GM21367 (cell line): ENCODE results near the gene PDSS2.
A peak's percentile ranks its signal among the peaks of the same experiment; 100 is the strongest.
"Not testable (repeated sequence)": the region's sequence is repeated elsewhere in the genome, so short reads cannot be mapped to it uniquely, and the experiment has no call there.

Experiments
- ATAC-seq: cut with Tn5 transposase; IDR thresholded peaks from one replicate; pipeline ENCODE4 v1.9.1; 2021; ENCODE audit not compliant: unreplicated experiment

Gene PDSS2

GRCh38 chr6:107329063-107329860 lies 130.1 kb downstream of the PDSS2 start:
- ATAC-seq: no peak

GRCh38 chr6:107328081-107328480 lies 131.3 kb downstream of the PDSS2 start:
- ATAC-seq: no peak

- no peak for ATAC-seq
Observed at GRCh38 chr6:107323133-107323785, 136.1 kb downstream of the PDSS2 start.

- ATAC-seq: no peak
Observed at GRCh38 chr6:107321793-107322192, 137.6 kb downstream of the PDSS2 start.

GRCh38 chr6:107319906-107320530 lies 139.3 kb downstream of the PDSS2 start:
- no peak for ATAC-seq

- ATAC-seq: peak; percentile 85
Observed at GRCh38 chr6:107318100-107318736, 141.1 kb downstream of the PDSS2 start.

DNA sequence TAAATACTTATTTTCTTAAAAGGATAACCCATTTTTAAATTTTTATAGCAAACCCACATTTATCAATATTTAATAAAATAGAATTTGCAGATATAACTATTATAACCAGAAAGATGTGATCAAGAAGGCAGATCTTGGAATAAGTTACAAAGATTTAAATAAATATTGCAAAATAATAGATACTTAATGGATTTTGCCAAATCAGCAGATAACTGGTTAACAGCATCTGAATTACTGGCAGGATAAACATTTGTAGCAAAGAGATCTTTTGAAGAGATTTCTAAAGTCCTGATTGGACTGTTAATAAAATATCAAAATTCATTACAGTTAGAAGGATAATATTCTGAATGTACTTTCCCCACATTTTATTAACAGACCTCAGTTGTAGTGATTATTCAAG lies 144.2 kb downstream of the PDSS2 start:
- no peak for ATAC-seq

- no peak for ATAC-seq
Observed at GRCh38 chr6:107314531-107314939, 144.8 kb downstream of the PDSS2 start.

DNA sequence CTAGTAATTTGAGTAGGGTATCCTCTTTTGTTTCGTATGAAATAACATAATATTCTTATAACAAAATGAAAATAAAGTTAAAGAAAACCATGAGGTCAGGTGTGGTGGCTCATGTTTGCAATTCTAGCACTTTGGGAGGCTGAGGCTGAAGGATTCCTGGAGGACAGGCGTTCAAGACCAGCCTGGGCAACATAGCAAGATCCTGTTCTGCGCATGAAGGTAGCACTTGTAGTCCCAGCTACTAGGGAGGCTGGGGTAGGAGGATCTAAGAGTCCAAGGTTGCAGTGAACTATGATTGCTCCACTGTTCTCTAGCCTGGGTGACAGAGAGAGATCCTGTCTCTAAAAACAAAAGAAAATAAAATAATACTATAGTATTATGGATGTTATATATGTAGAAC lies 145.6 kb downstream of the PDSS2 start:
- no peak for ATAC-seq

DNA sequence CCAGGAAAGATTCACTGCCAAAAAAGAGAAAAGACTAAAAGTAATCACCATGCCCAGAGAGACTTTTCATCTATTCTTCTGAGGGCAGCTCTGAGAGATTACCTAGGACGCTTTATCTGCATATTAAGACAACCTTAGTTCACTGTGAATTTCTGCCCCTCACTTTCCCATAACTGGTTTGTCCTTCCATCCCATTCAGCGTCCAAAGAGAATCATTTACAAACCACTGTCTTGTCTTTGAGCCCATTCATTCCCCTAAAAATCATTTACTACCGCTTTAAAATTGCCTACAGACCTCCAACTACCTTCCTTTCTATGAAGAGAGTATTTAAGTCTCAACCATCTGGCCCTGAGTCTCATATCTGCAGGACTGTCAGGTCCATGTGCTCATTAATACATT lies 149.0 kb downstream of the PDSS2 start:
- ATAC-seq: no peak

DNA sequence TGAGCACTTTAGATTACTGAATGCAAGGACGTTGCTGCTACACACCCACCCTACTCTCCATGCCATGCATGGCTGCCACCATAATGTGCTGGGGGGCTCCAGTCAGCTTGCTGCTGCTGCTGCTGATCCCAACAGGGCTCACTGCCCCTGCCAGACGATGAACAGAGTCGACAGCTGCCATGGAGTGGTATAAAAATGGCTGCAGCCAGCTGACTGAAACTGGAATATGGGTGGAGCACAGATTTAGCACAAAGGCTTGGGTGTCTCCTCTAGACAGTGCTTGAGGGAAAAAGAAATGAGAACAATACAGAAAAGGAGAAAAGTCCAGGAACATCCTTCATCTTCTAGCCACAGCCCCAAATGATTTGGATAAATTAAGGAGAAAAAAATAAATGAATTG lies 150.7 kb downstream of the PDSS2 start:
- no peak for ATAC-seq

GRCh38 chr6:107305994-107306393 lies 153.4 kb downstream of the PDSS2 start:
- ATAC-seq: not testable (repeated sequence)

DNA sequence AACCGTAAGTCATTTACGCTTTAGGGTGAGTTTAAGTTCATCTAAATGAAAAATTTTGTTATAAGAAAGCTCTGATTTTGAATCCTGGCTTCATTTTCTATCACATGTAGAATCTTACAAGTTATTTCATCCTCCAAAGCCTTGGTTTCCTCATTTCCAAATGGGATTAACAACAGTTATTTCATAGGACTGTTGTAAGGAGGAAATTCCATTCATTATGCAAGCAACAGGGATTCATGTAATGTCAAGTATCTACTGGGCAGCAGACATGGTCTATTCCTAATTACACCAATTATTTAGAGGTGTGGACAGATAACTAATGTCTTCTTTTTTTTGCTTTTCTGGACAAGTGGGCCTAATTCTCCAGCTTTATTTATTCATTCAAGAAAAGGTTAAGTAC lies 154.0 kb downstream of the PDSS2 start:
- no peak for ATAC-seq

DNA sequence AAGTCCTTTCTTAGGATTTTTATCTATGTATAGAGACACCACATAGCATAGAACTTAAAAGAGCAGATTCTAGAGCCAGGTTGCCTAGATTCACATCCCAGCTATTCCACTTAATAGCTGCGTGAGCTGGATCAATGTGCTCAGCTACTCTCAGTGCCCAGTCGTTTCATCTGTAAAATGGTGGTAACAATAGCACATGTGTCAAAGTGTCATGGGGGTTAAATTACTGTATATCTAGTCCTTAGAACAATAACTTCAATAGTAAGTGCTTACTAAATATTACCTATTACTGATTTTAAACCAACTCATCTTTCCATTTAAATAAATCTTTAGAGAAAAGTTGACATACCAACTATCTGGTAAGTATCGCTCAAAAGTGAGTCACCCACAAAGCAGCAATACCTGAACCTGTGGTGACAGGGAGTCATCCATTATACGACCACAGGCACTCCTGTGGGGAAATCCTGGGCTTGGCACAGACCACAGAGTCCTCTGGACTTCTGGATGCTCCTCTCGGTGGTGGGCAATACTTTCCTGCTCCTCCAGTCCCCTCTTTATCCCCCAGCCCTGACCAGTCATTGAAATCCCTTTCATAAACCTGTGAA lies 154.8 kb downstream of the PDSS2 start:
- ATAC-seq: no peak

DNA sequence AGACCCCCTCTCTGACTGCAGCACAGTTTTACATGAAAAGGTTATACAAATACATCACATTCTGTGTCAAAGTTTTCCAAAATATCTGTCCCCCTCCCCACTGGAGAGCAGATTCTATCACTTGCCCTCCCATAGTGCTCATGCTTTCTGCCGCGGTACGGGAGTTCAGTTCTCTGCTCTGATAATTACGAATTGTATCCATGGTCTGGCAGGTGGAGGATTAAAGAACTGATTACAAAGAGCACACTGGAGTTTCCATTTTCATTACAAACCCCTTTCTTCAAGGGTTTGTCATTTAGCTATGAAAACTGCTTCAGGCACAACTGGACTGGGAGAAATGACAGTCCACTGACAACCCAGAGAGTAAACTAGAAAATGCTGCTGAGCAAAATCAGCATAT lies 166.0 kb downstream of the PDSS2 start:
- ATAC-seq: no peak

- ATAC-seq: no peak
Observed at GRCh38 chr6:107292715-107293271, 166.6 kb downstream of the PDSS2 start.

DNA sequence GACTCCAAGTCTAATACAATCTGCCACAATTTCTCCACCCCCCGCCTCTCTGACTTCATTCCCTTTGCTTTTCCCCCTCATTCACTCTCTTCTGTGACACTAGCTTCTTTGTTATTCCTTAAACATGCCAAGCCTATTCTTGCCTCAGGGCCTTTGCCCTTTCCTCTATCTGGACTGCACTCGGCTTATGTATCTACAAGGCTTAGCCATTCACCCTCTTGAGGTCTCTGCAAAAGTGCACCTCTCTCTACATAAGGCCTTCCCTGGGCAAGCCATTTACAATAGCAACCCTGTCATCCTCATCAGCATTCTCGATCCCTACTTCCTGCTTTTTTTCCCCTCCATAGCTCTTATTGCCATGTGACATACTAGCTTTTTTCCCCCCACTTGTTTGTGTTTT lies 168.9 kb downstream of the PDSS2 start:
- ATAC-seq: no peak

DNA sequence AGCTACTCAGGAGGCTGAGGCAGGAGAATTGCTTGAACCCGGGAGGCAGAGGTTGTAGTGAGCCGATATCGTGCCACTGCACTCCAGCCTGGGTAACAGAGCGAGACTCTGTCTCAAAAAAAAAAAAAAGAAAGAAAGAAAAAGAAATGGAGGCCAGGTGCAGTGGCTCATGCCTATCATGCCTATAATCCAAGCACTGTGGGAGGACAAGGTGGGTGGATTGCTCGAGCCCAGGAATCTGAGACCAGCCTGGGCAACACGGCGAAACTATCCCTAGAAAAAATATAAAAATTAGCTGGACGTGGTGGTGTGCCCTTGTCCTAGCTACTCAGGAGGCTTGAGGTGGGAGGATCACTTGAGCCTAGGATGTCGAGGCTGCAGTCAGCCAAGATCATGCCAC lies 170.1 kb downstream of the PDSS2 start:
- not testable (repeated sequence) for ATAC-seq

DNA sequence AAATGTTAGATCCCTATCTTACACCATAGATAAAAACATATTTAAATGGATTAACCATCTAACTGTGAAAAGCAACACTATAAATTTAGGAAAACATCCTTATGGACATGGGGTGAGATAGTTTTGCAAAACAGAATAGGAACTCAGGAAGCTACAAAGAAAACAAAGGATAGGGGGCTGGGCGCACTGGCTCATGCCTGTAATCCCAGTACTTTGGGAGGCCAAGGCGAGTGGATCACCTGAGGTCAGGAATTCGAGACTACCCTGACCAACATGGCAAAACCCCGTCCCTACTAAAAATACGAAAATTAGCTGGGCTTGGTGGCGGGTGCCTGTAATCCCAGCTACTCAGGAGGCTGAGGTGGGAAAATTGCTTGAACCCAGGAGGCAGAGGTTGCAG lies 173.7 kb downstream of the PDSS2 start:
- not testable (repeated sequence) for ATAC-seq

DNA sequence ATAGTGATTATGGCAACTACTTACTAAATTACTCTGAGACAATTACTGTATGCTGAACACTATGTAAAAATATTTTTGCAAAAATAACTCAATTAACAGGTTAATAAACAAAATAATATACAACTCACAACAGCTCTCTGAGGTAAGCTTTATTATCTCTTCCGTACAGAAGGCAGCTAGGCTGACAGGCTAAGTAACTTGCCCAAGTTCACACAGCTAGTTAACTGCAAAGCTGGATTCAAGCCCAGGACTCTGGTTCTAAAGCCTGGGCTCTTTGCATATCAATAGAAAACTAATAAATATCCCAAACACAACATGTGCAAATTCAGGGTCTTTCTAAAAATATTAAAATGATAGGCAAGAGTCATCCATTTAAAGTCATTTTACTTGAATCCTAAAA lies 174.6 kb downstream of the PDSS2 start:
- ATAC-seq: no peak

DNA sequence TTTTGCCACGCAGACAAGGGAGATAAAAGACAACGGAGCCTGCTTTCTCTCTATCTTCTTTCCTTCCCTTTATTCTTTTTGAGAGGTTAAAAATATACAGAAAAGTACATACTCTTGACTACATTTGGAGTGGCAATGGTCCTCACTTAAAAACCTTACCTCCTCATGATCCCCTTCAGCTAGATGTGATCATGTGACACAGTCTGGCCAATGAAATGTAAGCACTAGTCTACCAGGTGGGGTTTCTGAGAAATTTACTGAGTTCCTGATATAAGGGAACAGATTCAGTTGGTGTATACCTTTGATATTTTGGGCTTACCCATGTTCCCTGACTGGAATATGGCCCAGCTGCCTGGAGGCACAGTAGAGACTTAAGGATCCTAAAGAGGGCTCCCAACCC lies 178.6 kb downstream of the PDSS2 start:
- no peak for ATAC-seq
